NCI-H2081 (cell line): ENCODE results near the gene HADH.
"Not testable (repeated sequence)": the region's sequence is repeated elsewhere in the genome, so short reads cannot be mapped to it uniquely, and the experiment has no call there.

Experiments used
- DNase-seq, 2 experiments: peaks; one replicate each; lab custom pipeline; 2025; lab: John Stamatoyannopoulos, UW

Gene HADH

DNA sequence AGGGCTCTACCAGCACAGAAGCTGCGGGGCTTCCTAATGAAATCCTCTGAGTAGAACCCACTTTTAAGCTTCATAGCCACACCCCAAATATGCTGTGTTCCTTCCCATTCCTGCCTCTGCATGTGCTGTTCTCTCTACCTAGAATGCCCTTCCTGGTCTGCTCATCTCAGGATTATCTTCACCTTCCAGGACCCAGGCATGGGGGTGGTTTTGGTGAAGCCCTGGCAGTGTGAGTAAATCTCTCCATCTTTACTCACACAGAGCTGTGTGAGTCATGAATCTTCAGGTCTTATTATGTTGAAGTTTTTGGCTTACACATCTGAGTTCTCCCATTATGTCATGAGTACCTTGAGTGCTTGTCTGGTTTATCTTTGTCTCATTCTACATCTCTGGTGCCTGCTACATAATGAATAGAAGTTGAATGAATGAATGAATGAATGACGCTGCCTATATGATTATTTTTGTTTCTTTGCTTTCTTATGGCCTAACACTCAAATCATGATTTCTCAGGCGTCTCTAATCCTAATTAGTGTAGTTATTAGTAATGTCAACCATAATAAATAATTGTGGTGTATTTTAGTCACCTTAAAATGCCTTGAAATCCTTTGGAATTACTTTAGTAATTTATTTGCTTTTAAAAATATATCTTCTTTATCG, 41.9 kb downstream of the HADH start:
- DNase-seq, result no peak

DNA sequence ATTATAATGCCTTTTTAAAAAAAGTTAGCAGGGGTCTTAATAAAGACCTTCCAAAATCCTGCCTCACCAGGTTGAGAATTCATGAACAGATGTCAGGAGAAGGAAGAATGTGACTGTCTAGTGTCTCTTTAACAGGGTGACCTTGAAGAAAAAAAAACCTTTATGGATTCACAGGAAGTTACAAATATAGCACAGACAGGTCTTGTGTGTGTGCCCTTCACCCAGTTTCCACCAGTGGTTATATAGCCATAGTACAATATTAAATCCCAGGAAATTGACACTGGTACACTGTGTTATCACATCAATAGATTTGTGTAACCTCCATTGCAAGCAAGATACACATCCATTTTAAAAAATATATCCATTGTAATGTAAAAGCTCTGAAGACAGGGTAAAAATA, 43.7 kb downstream of the HADH start:
- DNase-seq, result no peak

DNA sequence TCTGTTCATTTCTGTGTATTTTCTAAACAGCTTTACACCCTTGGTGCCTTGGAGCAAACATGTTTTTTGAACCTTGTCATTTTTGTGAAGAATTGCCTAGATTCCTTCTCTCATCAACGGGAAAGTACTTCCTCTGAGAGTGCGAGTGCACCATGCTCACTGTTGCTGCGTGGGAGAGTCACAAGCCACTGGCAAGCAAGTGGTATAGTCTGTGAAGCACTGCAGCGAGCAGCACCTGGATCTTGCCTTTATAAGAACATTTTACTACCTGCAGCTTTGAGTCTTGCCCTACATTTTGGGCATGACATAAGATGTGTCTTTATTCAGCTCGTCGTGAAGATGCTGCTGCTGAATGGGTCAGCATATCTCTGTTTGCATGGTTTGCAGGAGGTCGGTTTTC, 44.9 kb downstream of the HADH start:
- DNase-seq, result no peak

DNA sequence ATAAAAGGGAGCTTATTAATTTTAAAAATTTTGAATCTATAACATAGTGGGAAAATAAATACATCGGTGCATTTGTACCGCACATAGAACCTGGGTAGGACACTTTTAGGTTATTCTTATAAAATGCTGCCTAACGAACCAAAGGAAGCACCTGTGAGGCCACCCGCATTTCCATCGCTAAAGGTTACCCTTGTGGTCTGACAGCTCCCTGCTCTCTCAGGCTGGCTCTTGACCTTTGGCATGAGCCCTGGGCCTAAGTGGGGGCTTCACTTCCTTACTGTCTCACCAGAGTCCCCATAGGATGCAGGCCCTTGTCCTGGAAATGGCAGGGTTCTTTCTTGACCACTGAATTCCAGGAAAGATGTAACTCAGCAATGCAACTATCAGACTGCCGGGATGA, 46.0 kb downstream of the HADH start:
- DNase-seq, result no peak

- no peak for DNase-seq
Measured at GRCh38 chr4:108036213-108036612, 46.5 kb downstream of the HADH start.

DNA sequence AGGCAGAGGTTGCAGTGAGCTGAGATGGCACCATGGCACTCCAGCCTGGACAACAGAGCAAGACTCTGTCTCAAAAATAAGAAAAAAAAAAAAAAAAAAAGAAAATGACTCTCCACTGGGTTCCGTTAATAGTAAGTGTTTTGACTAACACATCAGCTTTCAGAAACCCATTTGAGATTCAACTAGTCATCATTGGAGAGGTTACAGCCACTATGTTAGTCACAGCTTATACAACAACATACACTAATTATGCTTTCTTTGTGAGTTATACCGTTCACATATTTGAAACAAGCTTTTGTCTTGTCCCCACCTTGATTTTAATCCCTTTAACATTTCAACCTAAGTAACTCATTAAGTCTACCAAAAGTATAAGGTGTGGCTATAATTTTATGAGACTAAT, 48.2 kb downstream of the HADH start:
- no peak for DNase-seq

- DNase-seq, result no peak
Measured at GRCh38 chr4:108042927-108043326, 53.2 kb downstream of the HADH start.

- no peak for DNase-seq
Measured at GRCh38 chr4:108043526-108043925, 53.8 kb downstream of the HADH start.

DNA sequence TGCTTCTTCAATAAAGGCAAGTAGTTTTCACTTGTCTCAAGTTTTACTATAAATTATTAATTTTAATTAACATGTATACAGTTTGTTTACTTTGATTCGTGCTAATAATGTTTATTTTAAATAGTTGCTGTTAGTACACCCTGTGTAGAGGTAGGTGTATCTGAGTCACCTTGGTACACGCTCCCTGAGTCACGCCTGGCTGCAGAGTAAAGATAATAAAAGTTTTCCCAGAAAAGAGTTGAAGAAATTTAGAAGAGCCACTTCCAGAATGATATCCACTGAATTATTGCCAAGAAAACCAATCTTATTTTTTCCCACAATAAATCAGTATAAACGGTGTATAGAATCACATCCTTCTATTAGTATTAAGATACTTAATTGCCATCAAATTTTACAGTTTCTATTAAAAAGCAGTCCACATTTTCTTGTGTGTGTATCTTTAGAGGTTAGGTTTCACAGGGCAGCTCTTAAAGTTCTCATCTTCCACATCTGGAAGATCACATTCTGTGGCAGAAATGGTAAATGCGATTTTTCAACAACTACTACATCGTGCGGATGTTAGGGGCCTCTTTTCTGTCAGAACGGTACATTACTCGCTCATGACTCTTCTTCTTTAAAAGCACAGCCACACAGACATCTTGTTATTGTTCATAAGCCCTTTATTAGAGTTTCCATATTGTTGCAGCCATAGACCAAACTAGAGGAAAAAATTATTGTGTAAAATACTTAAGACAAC, 55.4 kb downstream of the HADH start:
- no peak for DNase-seq

DNA sequence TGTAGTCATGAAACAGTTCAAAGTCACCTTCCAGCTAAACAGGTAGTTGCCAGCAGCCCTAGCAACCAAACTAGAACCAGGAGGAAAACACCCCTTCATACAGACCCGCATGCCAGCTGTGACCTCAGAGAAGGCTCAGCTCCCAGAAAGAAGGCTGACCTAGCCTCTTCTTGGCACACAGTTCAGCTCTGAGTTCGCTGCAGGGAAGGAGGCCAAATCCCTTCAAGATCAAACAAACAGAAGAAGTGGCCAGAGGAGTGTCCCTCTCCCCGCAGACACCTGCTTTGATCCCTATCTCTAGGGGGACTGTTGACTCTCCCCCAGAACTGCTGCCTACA, 56.0 kb downstream of the HADH start:
- no peak for DNase-seq

DNA sequence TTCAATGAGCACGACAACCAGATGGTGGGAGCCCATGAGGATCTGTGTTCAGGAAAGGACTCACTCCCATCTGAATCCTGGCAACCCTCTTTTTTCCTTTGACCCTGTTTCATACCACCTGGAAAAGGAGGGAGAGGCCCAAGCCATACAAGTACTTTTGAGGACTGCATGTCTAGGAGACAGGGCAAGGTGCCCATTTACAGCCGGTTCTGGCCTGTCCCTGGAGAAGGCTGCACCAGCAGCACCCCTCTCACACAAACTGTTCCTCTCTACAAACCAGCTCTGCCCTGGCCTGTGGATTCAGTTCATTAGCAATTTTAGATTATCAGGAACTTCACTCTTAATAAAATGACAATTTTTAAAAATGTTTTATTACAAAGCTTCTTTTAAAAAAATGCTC, 57.5 kb downstream of the HADH start:
- DNase-seq, result no peak

- no peak for DNase-seq
Measured at GRCh38 chr4:108048157-108048556, 58.5 kb downstream of the HADH start.

DNA sequence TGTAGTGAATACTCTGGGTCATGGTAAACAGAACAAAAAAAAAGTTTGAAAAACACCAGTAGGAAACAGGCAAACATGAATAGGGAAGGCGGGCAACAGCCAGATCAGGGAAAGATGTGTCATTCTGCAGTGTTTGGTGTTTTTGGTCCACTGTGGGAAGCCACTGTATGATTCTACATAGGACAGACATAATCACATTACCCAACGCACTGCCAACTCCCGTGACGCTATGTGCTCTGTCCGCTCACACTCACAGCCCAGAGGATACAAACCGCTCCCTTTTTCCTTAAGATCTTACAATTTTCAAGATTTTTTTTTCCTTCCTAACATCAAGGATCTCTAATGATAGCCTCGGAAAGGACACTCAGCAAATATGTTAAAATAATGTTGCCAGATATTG, 59.3 kb downstream of the HADH start:
- DNase-seq, result no peak

DNA sequence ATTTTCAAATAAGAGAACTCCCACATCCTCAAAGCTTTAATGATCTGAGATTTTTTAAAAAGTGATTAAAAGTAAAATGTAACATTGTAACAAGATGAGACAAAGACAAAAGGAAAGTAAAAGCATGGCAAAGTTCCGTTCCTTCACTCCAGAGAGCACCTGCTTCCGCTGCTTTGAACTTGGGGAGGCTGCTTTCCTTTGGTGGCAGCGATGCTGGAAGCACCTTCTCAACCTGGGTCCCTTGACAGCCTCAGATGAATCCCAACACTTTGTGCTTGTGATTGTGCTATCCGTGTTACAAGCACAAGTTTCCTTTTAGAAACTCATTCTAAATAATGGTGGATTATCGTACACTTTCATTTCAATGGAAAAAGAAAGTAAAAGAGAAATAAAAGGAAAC, 59.7 kb downstream of the HADH start:
- no peak for DNase-seq

DNA sequence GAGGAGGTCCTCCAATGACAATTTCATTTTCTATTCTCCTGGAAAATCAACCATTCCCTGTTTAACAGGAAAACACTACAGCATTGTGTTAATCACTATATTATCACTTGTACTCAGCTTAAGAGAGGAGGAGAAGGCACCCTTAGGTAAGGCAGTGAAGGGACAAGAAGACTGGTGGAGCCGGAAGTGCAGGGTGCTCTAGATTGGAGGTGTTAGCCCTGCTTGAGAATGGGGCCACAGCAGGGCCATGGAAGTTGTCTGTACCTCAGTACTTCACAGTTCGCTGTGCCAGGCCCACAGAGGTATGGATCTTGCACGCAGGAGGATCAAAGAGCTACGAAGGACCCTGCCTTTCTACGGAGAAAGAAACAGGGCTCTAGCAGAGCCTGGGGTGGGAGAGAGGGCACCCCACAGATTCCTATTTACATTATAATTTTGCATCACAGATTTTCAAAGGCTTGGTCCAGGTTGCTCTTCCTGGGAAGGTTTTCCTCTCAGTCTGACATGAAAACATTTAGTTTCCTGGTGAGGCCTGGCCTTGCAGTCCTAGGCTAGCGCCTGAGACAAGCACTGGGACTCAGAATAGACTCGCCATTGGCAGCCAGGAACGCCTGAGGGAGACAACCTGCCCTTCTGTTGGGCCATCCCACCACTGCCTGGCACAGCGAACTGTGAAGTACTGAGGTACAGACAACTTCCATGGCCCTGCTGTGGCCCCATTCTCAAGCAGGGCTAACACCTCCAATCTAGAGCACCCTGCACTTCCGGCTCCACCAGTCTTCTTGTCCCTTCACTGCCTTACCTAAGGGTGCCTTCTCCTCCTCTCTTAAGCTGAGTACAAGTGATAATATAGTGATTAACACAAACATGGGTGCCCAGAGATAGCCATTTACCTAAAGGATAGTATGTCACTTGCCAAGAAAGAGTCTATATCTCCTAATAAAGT, 60.8 kb downstream of the HADH start:
- not testable (repeated sequence) for DNase-seq

DNA sequence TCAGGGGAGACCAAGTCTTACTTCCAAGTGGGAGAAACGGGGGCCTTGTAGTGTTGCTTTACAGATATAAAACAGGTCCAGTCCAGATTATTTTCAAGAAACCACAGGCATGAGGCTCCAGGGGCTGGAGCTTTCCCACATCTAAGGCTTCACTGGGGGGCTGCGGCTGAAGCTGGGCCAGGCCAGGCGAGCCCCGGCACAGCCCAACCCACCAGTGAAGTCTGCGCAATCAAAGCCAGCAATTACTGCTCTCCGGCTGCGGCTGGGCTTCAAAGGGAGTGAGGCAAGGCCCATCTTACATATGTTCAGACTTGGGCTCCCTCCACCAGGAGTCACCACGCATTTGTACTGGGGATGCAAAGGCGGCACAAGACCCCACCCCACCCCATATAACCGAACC, 61.7 kb downstream of the HADH start:
- DNase-seq, result no peak

GRCh38 chr4:108052558-108053120, 63.0 kb downstream of the HADH start:
- no peak for DNase-seq

GRCh38 chr4:108053251-108053711, 63.6 kb downstream of the HADH start:
- no peak for DNase-seq

GRCh38 chr4:108054025-108054638, 64.4 kb downstream of the HADH start:
- DNase-seq, result no peak

GRCh38 chr4:108055787-108056186, 66.1 kb downstream of the HADH start:
- DNase-seq, result no peak

DNA sequence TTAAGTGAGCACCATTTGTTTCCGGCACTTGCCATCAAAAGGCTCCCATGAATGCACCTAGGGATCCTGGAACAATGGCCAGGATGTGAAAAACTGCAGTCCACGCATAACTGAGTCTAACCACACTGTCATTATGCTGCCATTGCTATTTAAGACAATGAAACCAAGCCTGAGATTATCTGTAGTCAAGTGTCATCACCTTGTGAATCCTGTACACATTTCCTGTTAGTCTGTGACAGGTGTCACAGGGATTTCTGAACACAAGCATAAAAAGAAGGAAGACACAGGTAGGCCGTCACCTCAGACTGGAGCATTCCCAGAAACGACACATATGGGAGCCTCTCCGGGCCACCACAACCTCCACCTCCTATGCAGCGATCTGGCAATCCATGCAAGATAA, 66.7 kb downstream of the HADH start:
- no peak for DNase-seq
